GM23248 (cell line): Measurements from ENCODE around the gene ASMT. TPM values are rescaled to one million over a fixed set of nuclear protein-coding genes. Genes with fewer than 3 reads are reported as not detected.
"Not testable (repeated sequence)": the region's sequence is repeated elsewhere in the genome, so short reads cannot be mapped to it uniquely, and the experiment has no call there.

ENCODE experiments used
- DNase-seq: peaks from one replicate; pipeline ENCODE4 v3.0.0-alpha.2; 2015
- H2AFZ ChIP-seq: fragments of 200-600 bp; sonication (generic); 2 replicates; pipeline ENCODE4 v1.6.1; 2016; ENCODE audit warnings: antibody characterized with exemption
- H3F3A ChIP-seq: fragments of 200-600 bp; sonication (generic); 2 replicates; pipeline ENCODE4 v1.6.1; 2016; ENCODE audit warnings: mild to moderate bottlenecking, antibody characterized with exemption, mixed run types; ENCODE audit not compliant: insufficient read depth
- H3K27ac ChIP-seq: fragments of 200-600 bp; sonication (generic); 2 replicates; pipeline ENCODE4 v1.5.1; 2016; ENCODE audit warnings: mild to moderate bottlenecking
- H3K27me3 ChIP-seq: fragments of 200-600 bp; sonication (generic); replicated peaks from 2 replicates; pipeline ENCODE4 v1.6.1; 2016; ENCODE audit warnings: mild to moderate bottlenecking; ENCODE audit not compliant: insufficient read depth
- H3K36me3 ChIP-seq: fragments of 200-600 bp; sonication (generic); 2 replicates; pipeline ENCODE4 v1.6.1; 2016; ENCODE audit warnings: low read depth, mild to moderate bottlenecking
- H3K4me1 ChIP-seq: fragments of 200-600 bp; sonication (generic); 2 replicates; pipeline ENCODE4 v1.6.1; 2016; ENCODE audit warnings: mild to moderate bottlenecking; ENCODE audit not compliant: insufficient read depth
- H3K4me2 ChIP-seq: fragments of 200-600 bp; sonication (generic); one replicate; pipeline ENCODE4 v1.6.1; 2016; ENCODE audit warnings: mild to moderate bottlenecking; ENCODE audit not compliant: unreplicated experiment
- H3K4me3 ChIP-seq: fragments of 200-600 bp; sonication (generic); 2 replicates; pipeline ENCODE4 v1.5.1; 2016; ENCODE audit warnings: mild to moderate bottlenecking
- H3K79me2 ChIP-seq: fragments of 200-600 bp; sonication (generic); 2 replicates; pipeline ENCODE4 v1.6.1; 2016; ENCODE audit warnings: mild to moderate bottlenecking; ENCODE audit not compliant: insufficient read depth
- H3K9ac ChIP-seq: fragments of 200-600 bp; sonication (generic); 2 replicates; pipeline ENCODE4 v1.6.1; 2016; ENCODE audit warnings: mild to moderate bottlenecking
- H3K9me2 ChIP-seq: fragments of 200-600 bp; sonication (generic); 2 replicates; pipeline ENCODE4 v1.6.1; 2016; ENCODE audit warnings: mixed run types, mild to moderate bottlenecking, moderate library complexity; ENCODE audit not compliant: insufficient read depth
- H3K9me3 ChIP-seq: fragments of 200-600 bp; sonication (generic); one replicate; pipeline ENCODE4 v1.6.1; 2017; ENCODE audit warnings: low read depth
- H4K20me1 ChIP-seq: fragments of 200-600 bp; sonication (generic); 2 replicates; pipeline ENCODE4 v1.6.0; 2016; ENCODE audit not compliant: insufficient read depth
- EZH2 ChIP-seq: fragments of 200-600 bp; sonication (generic); IDR thresholded peaks from 2 replicates; pipeline ENCODE4 v1.6.1; 2018; ENCODE audit warnings: antibody characterized with exemption, mild to moderate bottlenecking; ENCODE audit not compliant: insufficient read depth, poor library complexity, severe bottlenecking
- EZH2phosphoT487 ChIP-seq: fragments of 200-600 bp; sonication (generic); IDR thresholded peaks from 2 replicates; pipeline ENCODE4 v1.6.1; 2018; ENCODE audit warnings: antibody characterized with exemption, moderate library complexity, mild to moderate bottlenecking, low read depth; ENCODE audit not compliant: insufficient read depth
- WGBS, 2 experiments: methylation state at CpG; one replicate each; pipeline ENCODE4 v1.1.6; 2015 to 2017; ENCODE audit warnings: low lambda C conversion rate in 2 of 2, low coverage in 1 of 2; ENCODE audit errors: missing lambda C conversion rate in 2 of 2; 5-methylcytosine and 5-hydroxymethylcytosine counted together
- in situ Hi-C: fragments of 300-500 bp; cut with MboI; formaldehyde crosslinking; loops from 2 replicates; pipeline ENCODE4 v1.15.0; 2020
- polyA plus RNA-seq: library from polyadenylated mRNA; unstranded; fragments of >200 nt; fragmentation: Nextera tagmentation; extraction: Ambion mirVana; gene quantifications from 2 replicates; pipeline ENCODE4 v1.2.1, GENCODE V29; 2016
- total RNA-seq: library from RNA; depleted of rRNA; stranded (reverse); fragments of >200 nt; shearing (Covaris generic); gene quantifications from 2 replicates; pipeline ENCODE4 v1.2.3, GENCODE V29; 2014

The ASMT gene
- total and polyA plus RNA-seq, 2 experiments from 2014 or later = not detected

GRCh38 chrX:1610736-1611135 lies 4.1 kb upstream of the ASMT start:
- Histone ChIP-seq H3K4me2 (no peak overlapping the region), H3K36me3 (no peaks in the 10 kb centered on the region), H3K27ac (no peak overlapping the region), H2AFZ (no peak overlapping the region), H3F3A (no peaks in the 10 kb centered on the region), H3K9me3 (no peaks in the 10 kb centered on the region), H3K4me1 (no peaks in the 10 kb centered on the region), H3K9ac (no peak overlapping the region), H3K79me2 (no peaks in the 10 kb centered on the region), H3K9me2 (no peaks in the 10 kb centered on the region), H4K20me1 (no peaks in the 10 kb centered on the region), H3K4me3 (no peak overlapping the region), H3K27me3 (no peaks in the 10 kb centered on the region)
- in situ Hi-C loops = no loop called here
- TF ChIP-seq EZH2 (no peak), EZH2phosphoT487 (no peak)
- WGBS, 2 experiments = 54 to 62% methylated on average over 12 of the region's 12 CpGs
- no peak for DNase-seq

DNA sequence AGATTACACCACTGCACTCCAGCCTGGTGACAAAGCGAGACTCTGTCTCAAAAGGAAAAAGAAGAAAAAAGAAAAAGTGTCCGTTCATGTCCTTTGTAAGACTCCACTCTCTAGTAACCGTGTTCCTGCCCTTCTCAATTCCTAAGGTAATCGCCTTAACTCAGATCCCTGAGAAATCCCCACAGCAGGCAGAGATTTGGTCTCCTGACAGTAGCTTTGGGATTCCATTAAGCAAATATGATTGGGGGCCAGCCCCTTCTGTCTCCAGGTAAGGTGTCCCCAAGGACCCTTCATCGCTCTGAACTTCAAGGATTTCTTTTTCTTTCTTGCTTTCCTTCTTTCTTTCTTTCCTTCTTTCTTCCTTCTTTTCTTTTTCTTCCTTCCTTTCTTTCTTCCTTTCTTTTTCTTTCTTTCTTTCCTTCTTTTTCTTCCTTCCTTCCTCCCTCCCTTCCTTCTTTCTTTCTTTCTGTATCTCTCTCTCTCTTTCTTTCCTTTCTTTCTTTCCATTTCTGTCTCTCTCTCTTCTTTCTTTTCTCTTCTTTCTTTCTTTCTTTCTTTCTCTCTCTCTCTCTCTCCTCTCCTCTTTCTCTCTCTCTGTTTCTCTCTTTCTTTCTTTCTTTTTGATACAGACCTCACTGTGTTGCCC lies 2.1 kb upstream of the ASMT start:
- TF ChIP-seq EZH2phosphoT487 = no peak
- no peak for TF ChIP-seq EZH2
- Histone ChIP-seq H3K4me2 (no peak overlapping the region), H3K9ac (no peak overlapping the region), H3K36me3 (no peaks in the 10 kb centered on the region), H3K4me1 (no peaks in the 10 kb centered on the region), H3K4me3 (no peak overlapping the region), H3K9me2 (no peaks in the 10 kb centered on the region), H2AFZ (no peak overlapping the region), H3K27me3 (no peaks in the 10 kb centered on the region), H3K9me3 (no peaks in the 10 kb centered on the region), H3K27ac (no peak overlapping the region), H3F3A (no peaks in the 10 kb centered on the region), H3K79me2 (no peaks in the 10 kb centered on the region), H4K20me1 (no peaks in the 10 kb centered on the region)
- in situ Hi-C loops = no loop called here
- no peak for DNase-seq
- 75 to 86% methylated on average over 5 of the region's 5 CpGs for WGBS, 2 experiments

- in situ Hi-C loops = no loop called here
- H3K27ac ChIP-seq = no peak overlapping the region
- no peak overlapping the region for H2AFZ ChIP-seq
- no peak overlapping the region for H3K9ac ChIP-seq
- H3K79me2 ChIP-seq = no peaks in the 10 kb centered on the region
- no peaks in the 10 kb centered on the region for H4K20me1 ChIP-seq
- H3K4me1 ChIP-seq = no peaks in the 10 kb centered on the region
- 84 to 86% methylated on average over 4 of the region's 4 CpGs for whole genome bisulfite sequencing, 2 experiments
- H3K9me3 ChIP-seq = no peaks in the 10 kb centered on the region
- H3K9me2 ChIP-seq = no peaks in the 10 kb centered on the region
- TF ChIP-seq EZH2 (no peak), EZH2phosphoT487 (no peak)
- no peaks in the 10 kb centered on the region for H3K27me3 ChIP-seq
- H3K36me3 ChIP-seq = no peaks in the 10 kb centered on the region
- no peak for DNase-seq
- no peak overlapping the region for H3K4me2 ChIP-seq
- H3F3A ChIP-seq = no peaks in the 10 kb centered on the region
- no peak overlapping the region for H3K4me3 ChIP-seq
Measured at GRCh38 chrX:1618689-1619088, 3.8 kb downstream of the ASMT start.

- Histone ChIP-seq H3K4me2 (no peak overlapping the region), H3F3A (no peaks in the 10 kb centered on the region), H2AFZ (no peak overlapping the region), H3K4me1 (no peaks in the 10 kb centered on the region), H3K36me3 (no peaks in the 10 kb centered on the region), H3K27ac (no peak overlapping the region), H3K9ac (no peak overlapping the region), H3K9me3 (no peaks in the 10 kb centered on the region), H3K27me3 (no peaks in the 10 kb centered on the region), H4K20me1 (no peaks in the 10 kb centered on the region), H3K9me2 (no peaks in the 10 kb centered on the region), H3K4me3 (no peak overlapping the region), H3K79me2 (no peaks in the 10 kb centered on the region)
- no peak for DNase-seq
- TF ChIP-seq EZH2 = no peak
- TF ChIP-seq EZH2phosphoT487 = no peak
- in situ Hi-C loops = no loop called here
- WGBS, 2 experiments = 66 to 69% methylated on average over 21 of the region's 21 CpGs
Measured at GRCh38 chrX:1623691-1624090, 8.8 kb downstream of the ASMT start.

DNA sequence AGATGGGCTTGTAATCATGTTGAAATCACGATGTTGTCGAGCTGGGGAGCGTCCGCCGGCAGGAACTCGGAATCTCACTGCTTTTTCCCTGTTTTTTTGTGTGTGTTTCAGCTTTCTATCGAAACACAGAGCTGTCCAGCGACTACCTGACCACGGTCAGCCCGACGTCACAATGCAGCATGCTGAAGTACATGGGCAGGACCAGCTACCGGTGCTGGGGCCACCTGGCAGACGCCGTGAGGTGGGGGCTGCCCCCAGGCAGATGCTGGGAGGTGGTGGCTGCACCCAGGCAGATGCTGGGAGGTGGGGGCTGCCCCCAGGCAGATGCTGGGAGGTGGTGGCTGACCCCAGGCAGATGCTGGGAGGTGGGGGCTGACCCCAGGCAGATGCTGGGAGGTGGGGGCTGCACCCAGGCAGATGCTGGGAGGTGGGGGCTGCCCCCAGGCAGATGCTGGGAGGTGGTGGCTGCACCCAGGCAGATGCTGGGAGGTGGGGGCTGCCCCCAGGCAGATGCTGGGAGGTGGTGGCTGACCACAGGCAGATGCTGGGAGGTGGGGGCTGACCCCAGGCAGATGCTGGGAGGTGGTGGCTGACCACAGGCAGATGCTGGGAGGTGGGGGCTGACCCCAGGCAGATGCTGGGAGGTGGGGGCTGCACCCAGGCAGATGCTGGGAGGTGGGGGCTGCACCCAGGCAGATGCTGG lies 9.4 kb downstream of the ASMT start:
- H3F3A ChIP-seq, H3K36me3 ChIP-seq, H3K9ac ChIP-seq, H3K4me2 ChIP-seq, in situ Hi-C loops, H3K79me2 ChIP-seq, H2AFZ ChIP-seq, H3K4me1 ChIP-seq, H3K9me3 ChIP-seq, DNase-seq, H3K27ac ChIP-seq, H4K20me1 ChIP-seq, H3K9me2 ChIP-seq, H3K4me3 ChIP-seq, H3K27me3 ChIP-seq: not testable (repeated sequence)
- WGBS, 2 experiments = 38 to 44% methylated on average over 14 of the region's 14 CpGs

DNA sequence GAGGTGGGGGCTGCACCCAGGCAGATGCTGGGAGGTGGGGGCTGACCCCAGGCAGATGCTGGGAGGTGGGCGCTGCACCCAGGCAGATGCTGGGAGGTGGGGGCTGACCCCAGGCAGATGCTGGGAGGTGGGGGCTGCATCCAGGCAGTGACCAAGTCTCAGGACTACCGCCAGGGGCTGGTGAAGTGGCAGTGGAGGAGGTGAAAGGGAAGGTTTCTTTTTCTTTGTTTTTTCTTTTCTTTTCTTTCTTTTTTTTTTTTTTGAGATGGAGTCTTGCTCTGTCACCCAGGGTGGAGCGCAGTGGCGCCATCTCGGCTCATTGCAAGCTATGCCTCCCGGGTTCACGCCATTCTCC lies 10.0 kb downstream of the ASMT start:
- H3K4me1 ChIP-seq, H3K27ac ChIP-seq, H3K79me2 ChIP-seq, H3K9me3 ChIP-seq, H2AFZ ChIP-seq, H4K20me1 ChIP-seq, H3K9me2 ChIP-seq, DNase-seq, H3K4me2 ChIP-seq, H3K9ac ChIP-seq, H3K27me3 ChIP-seq, H3K4me3 ChIP-seq, in situ Hi-C loops, H3K36me3 ChIP-seq, H3F3A ChIP-seq: not testable (repeated sequence)
- WGBS, 2 experiments = 77 to 87% methylated on average over 5 to 7 of the region's 7 CpGs
